K562 (cell line): Measurements from ENCODE around the gene E2F1. TPM values are rescaled to one million over a fixed set of nuclear protein-coding genes. Genes with fewer than 3 reads are reported as not detected.

Experiments used
- BCL6 ChIP-seq: fragments of 250-450 bp; sonication (Bioruptor Pico); IDR thresholded peaks from 2 replicates; pipeline ENCODE4 v1.4.0; 2020
- BHLHE40 ChIP-seq: IDR thresholded peaks from 2 replicates; pipeline ENCODE4 v1.6.1; 2011; ENCODE audit warnings: low read length, improper control_type of control experiment
- C11orf30 ChIP-seq: fragments of 450-650 bp; IDR thresholded peaks from 2 replicates; pipeline ENCODE4 v1.6.1; 2016; ENCODE audit warnings: low read depth, mild to moderate bottlenecking
- CREM ChIP-seq: IDR thresholded peaks from 2 replicates; pipeline ENCODE4 v1.6.1; 2014; ENCODE audit warnings: antibody characterized with exemption, low read depth
- E2F4 ChIP-seq: sonication (generic); formaldehyde crosslinking; IDR thresholded peaks from 2 replicates; pipeline ENCODE4 v1.8.0; 2022; ENCODE audit warnings: mild to moderate bottlenecking, low read depth, missing genetic modification reagents
- ETS2 ChIP-seq: IDR thresholded peaks from 2 replicates; pipeline ENCODE4 v1.6.1; 2016; ENCODE audit warnings: borderline replicate concordance, missing genetic modification characterization, mild to moderate bottlenecking, moderate library complexity, missing compliant biosample characterization; ENCODE audit not compliant: poor library complexity, severe bottlenecking
- EWSR1 ChIP-seq: fragments of 450-650 bp; IDR thresholded peaks from 2 replicates; pipeline ENCODE4 v1.6.1; 2018; ENCODE audit warnings: borderline replicate concordance, mild to moderate bottlenecking, low read depth, moderate library complexity; ENCODE audit not compliant: partially characterized antibody
- FOSL1 ChIP-seq: fragments of 200-800 bp; sonication (Bioruptor generic); conservative IDR thresholded peaks from 2 replicates; pipeline ENCODE4 v1.6.1; 2016; ENCODE audit warnings: missing genetic modification characterization, missing compliant biosample characterization
- GTF2F1 ChIP-seq: IDR thresholded peaks from 2 replicates; pipeline ENCODE4 v1.6.1; 2011; ENCODE audit warnings: low read depth, low read length, improper control_type of control experiment
- HDGF ChIP-seq: fragments of 450-650 bp; IDR thresholded peaks from 2 replicates; pipeline ENCODE4 v1.6.1; 2016
- HMG20A ChIP-seq: fragments of 450-650 bp; formaldehyde crosslinking; conservative IDR thresholded peaks from 2 replicates; pipeline ENCODE4 v1.4.0; 2020; ENCODE audit warnings: mild to moderate bottlenecking, mixed read lengths
- HMGN3 ChIP-seq: IDR thresholded peaks from 2 replicates; pipeline ENCODE4 v1.6.1; 2011; ENCODE audit warnings: borderline replicate concordance, low read depth, mild to moderate bottlenecking, mixed read lengths, low read length; ENCODE audit not compliant: insufficient read length; ENCODE audit errors: extremely low read depth
- L3MBTL2 ChIP-seq: fragments of 450-650 bp; IDR thresholded peaks from 2 replicates; pipeline ENCODE4 v1.6.1; 2016; ENCODE audit warnings: mild to moderate bottlenecking, moderate library complexity
- RBM14 ChIP-seq: fragments of 200-400 bp; formaldehyde crosslinking; IDR thresholded peaks from 2 replicates; pipeline ENCODE4 v1.6.1; 2018; ENCODE audit warnings: low read depth, mild to moderate bottlenecking, low read length, moderate library complexity, borderline replicate concordance; ENCODE audit not compliant: insufficient read depth
- RCOR1 ChIP-seq, 2 experiments: IDR thresholded peaks; 2 replicates each; pipeline ENCODE4 v1.6.1; 2012; ENCODE audit warnings: low read depth in 2 of 2, low read length in 2 of 2, borderline replicate concordance in 1 of 2, improper control_type of control experiment in 1 of 2
- RFX1 ChIP-seq: fragments of 450-650 bp; IDR thresholded peaks from 2 replicates; pipeline ENCODE4 v1.6.1; 2016; ENCODE audit warnings: mild to moderate bottlenecking, moderate library complexity
- SMAD1 ChIP-seq: fragments of 150-350 bp; IDR thresholded peaks from 2 replicates; pipeline ENCODE4 v1.6.1; 2014; ENCODE audit warnings: low read length, low read depth; ENCODE audit not compliant: partially characterized antibody
- SMAD4 ChIP-seq: fragments of 250-450 bp; sonication (Bioruptor Pico); conservative IDR thresholded peaks from 2 replicates; pipeline ENCODE4 v1.8.0; 2021; ENCODE audit warnings: inconsistent platforms, mild to moderate bottlenecking, moderate library complexity
- TFAP4 ChIP-seq: sonication (generic); formaldehyde crosslinking; IDR thresholded peaks from 2 replicates; pipeline ENCODE4 v1.8.0; 2022; ENCODE audit warnings: missing genetic modification reagents, mild to moderate bottlenecking, moderate library complexity, borderline replicate concordance
- TOE1 ChIP-seq, 2 experiments: fragments of 450-650 bp in 1 of 2; sonication (generic) in 1 of 2; formaldehyde crosslinking in 1 of 2; IDR thresholded peaks; 2 replicates each; pipeline versions ENCODE4 v1.7.1 to v1.8.0; 2016 to 2022; ENCODE audit warnings: borderline replicate concordance in 2 of 2, mild to moderate bottlenecking in 2 of 2, antibody characterized with exemption in 1 of 2, inconsistent platforms in 1 of 2, low read depth in 1 of 2, missing genetic modification reagents in 1 of 2, moderate library complexity in 1 of 2
- ZNF589 ChIP-seq: fragments of 200-800 bp; sonication (Bioruptor generic); IDR thresholded peaks from 2 replicates; pipeline ENCODE4 v1.6.1; 2016; ENCODE audit warnings: low read depth, missing genetic modification characterization, missing compliant biosample characterization
- polyA plus RNA-seq, 8 experiments: library from polyadenylated mRNA; depleted of rRNA in 4 of 8; stranded (reverse) in 5 of 8; unstranded in 3 of 8; fragments of >200 nt; fragmentation: Nextera tagmentation in 2 of 8; fragmentation: Illumina TruSeq in 1 of 8; extraction: Ambion mirVana in 2 of 8; extraction: Trizol in 1 of 8; gene quantifications; 2 replicates each; pipeline versions ENCODE4 v1.2.1 to v1.2.3, GENCODE V29; 2011 to 2014; ENCODE audit warnings: inconsistent platforms in 1 of 8, missing spikeins in 1 of 8
- total RNA-seq, 7 experiments: library from RNA; depleted of rRNA in 6 of 7; stranded (reverse); fragments of >200 nt in 6 of 7; fragmentation: Illumina TruSeq in 2 of 7; extraction: Trizol in 2 of 7; gene quantifications; 2 replicates each; pipeline versions ENCODE4 v1.2.1 to v1.2.3, GENCODE V29; 2011 to 2021; ENCODE audit warnings: low replicate concordance in 1 of 7

Gene E2F1
- total and polyA plus RNA-seq, 9 of the 15 experiments (the other 6 are each of a cell fraction or from before 2014, with no cell fraction given): 0.14 to 30.6 (median 13.1) TPM

- no peak for TF ChIP-seq ETS2 (tag)
- TF ChIP-seq ZNF589 (CRISPR knock-in tag): no peak
- peak; percentile 52 for TF ChIP-seq HMGN3
- TF ChIP-seq EWSR1: no peak
- TF ChIP-seq RBM14: no peak
- peak; percentile 92 for TF ChIP-seq L3MBTL2
- no peak for TF ChIP-seq C11orf30
- peak; percentile 82 for TF ChIP-seq BHLHE40
- TF ChIP-seq FOSL1 (tag): 0 out of 2 replicates have a peak, but pooled peaks have one; percentile 36
- peak; percentile 86 for TF ChIP-seq E2F4 (CRISPR knock-in tag)
- TF ChIP-seq GTF2F1: no peak
- TF ChIP-seq CREM: peak; percentile 47; the same call in 1 of the 2 replicates
- no peak for TF ChIP-seq HMG20A (CRISPR knock-in tag)
- TF ChIP-seq TFAP4 (CRISPR knock-in tag): peak; percentile 77; the same call in 1 of the 2 replicates
- peak; percentile 28 for TF ChIP-seq SMAD1
- TF ChIP-seq HDGF: peak; percentile 77
- TF ChIP-seq RFX1: no peak
- TF ChIP-seq SMAD4 (CRISPR knock-in tag): peak; percentile 53; the same call in 1 of the 2 replicates
- peak; percentile 39; the same call in 1 of the 2 replicates for TF ChIP-seq TOE1 (IDR thresholded peaks at IDR 0.05; ENCODE audit: borderline replicate concordance)
- no peak for TF ChIP-seq TOE1 (CRISPR knock-in tag; IDR thresholded peaks at IDR 0.05; ENCODE audit: borderline replicate concordance, low read depth)
- TF ChIP-seq BCL6 (CRISPR knock-in tag): no peak
- TF ChIP-seq RCOR1 (IDR thresholded peaks at IDR 0.05; ENCODE audit: borderline replicate concordance in 1 of 2, low read depth in 2 of 2, low read length in 2 of 2): no peak
Observed at GRCh38 chr20:33686100-33686983, at the start of gene E2F1 (continued).
